ENCODE measurements around the gene SLC23A1.
A peak's percentile ranks its signal among the peaks of the same experiment; 100 is the strongest.

SLC23A1 gene

DNA sequence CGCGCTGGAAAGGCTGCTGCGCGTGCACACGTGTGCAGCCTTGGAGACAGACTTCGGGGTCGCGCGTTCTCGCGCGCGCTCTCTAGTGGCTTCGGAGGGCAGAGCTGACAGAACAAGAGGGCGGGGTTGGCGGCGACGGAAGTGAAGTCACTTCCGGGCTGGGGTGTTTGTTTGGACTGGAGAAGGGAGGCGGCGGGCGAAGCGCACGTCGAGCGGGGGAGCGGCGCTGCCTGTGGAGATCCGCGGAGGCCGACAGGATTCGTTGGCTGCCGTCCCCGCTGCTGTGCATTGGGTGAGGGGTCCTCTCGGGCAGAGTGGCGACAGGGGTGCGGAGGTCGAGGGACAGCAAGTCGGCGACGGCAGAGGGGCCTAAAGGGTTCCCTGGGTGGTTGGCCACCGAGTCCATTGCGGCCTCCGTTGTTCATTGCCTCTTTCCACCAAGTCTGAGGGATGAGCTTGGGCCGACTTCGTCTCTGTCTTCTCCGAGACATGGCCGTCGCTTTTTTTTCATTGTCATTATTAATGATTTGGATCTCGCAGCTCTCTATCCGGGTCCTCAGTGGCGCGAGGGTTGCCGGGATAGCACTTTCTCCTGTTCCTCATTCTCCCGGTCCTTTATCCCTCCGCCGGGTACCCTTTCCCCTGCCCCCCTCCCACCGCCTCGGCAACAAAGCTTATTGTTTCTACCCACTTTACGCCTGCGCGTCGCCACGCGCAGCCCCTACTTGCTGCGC lies 41.2 kb downstream of the SLC23A1 start, which contains the start of gene PAIP2:
TSS of gene PAIP2 (plus strand) at position 166 of the 734 bp plus-strand sequence. CDS start 21,931 bp downstream, outside the sequence.
- no peak for TF ChIP-seq EZH2phosphoT487 (IDR thresholded peaks at IDR 0.05; ENCODE audit: borderline replicate concordance, low read length)
- TF ChIP-seq, protein P1, sequence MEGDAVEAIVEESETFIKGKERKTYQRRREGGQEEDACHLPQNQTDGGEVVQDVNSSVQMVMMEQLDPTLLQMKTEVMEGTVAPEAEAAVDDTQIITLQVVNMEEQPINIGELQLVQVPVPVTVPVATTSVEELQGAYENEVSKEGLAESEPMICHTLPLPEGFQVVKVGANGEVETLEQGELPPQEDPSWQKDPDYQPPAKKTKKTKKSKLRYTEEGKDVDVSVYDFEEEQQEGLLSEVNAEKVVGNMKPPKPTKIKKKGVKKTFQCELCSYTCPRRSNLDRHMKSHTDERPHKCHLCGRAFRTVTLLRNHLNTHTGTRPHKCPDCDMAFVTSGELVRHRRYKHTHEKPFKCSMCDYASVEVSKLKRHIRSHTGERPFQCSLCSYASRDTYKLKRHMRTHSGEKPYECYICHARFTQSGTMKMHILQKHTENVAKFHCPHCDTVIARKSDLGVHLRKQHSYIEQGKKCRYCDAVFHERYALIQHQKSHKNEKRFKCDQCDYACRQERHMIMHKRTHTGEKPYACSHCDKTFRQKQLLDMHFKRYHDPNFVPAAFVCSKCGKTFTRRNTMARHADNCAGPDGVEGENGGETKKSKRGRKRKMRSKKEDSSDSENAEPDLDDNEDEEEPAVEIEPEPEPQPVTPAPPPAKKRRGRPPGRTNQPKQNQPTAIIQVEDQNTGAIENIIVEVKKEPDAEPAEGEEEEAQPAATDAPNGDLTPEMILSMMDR (IDR thresholded peaks at IDR 0.05; ENCODE audit: low read depth, low read length, poor library complexity, severe bottlenecking) = peak; percentile 80
- Histone ChIP-seq H3K27me3 (ENCODE audit: control insufficient read depth, low read length) (no peaks in the 10 kb centered on the region), H3K36me3 (ENCODE audit: control insufficient read depth, low read length) (peaks cover 42% of the 10 kb centered on the region), H3K4me3 (ENCODE audit: low read length) (peak within 1 kb of the TSS; percentile 92), H3K27ac (ENCODE audit: low read depth, low read length) (peak within 1 kb of the TSS; percentile 85), H3F3A (ENCODE audit: control insufficient read depth, insufficient read depth) (peaks cover 13% of the 10 kb centered on the region), H3K4me2 (ENCODE audit: low read length) (peak within 1 kb of the TSS; percentile 89), H3K4me1 (ENCODE audit: control insufficient read depth, low read length) (peaks cover 41% of the 10 kb centered on the region), H3K9me3 (ENCODE audit: control insufficient read depth, insufficient read depth, low read length) (no peaks in the 10 kb centered on the region), H3K9me2 (replicated peaks; ENCODE audit: control insufficient read depth, low read length) (no peaks in the 10 kb centered on the region), H4K20me1 (ENCODE audit: control insufficient read depth, insufficient read depth, low read depth, low read length) (peaks cover 19% of the 10 kb centered on the region), H3K79me2 (ENCODE audit: control insufficient read depth, low read length) (peaks cover 52% of the 10 kb centered on the region)

DNA sequence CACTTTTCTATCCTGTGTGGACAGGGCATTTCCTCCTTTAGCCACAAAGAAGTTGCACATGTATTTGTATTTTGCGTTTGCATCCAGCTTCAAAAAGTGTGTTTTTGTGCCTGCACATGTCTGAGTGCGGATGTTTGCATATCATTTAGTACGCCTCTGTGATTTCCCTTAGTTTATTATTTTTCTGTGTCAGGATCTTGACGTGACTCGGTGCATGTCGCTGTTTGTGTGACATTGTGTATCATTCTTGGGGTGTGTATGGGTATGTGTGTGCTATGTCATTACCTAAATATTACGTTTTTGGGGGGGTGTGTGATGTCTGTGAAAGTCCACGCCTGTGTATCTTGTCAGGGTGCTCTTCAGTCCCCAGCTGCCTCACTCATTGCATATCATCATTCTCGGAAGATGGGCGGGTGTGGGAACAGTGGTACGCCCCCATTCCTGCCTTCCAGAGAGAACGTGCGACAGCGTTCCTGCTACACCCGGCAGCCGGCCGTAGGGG lies 41.9 kb downstream of the SLC23A1 start:
- H3K36me3 ChIP-seq (ENCODE audit: control insufficient read depth, low read length) = peaks cover 36% of the 10 kb centered on the region
- H3K4me2 ChIP-seq (ENCODE audit: low read length) = peak overlapping the region; percentile 89
- H3K4me3 ChIP-seq (ENCODE audit: low read length) = peak overlapping the region; percentile 92
- H3K9me3 ChIP-seq (ENCODE audit: control insufficient read depth, insufficient read depth, low read length) = no peaks in the 10 kb centered on the region
- H3K27me3 ChIP-seq (ENCODE audit: control insufficient read depth, low read length) = no peaks in the 10 kb centered on the region
- H4K20me1 ChIP-seq (ENCODE audit: control insufficient read depth, insufficient read depth, low read depth, low read length) = peaks cover 19% of the 10 kb centered on the region
- TF ChIP-seq EZH2phosphoT487 (IDR thresholded peaks at IDR 0.05; ENCODE audit: borderline replicate concordance, low read length) = no peak
- TF ChIP-seq, protein P1 (IDR thresholded peaks at IDR 0.05; ENCODE audit: low read depth, low read length, poor library complexity, severe bottlenecking) = no peak
- H3F3A ChIP-seq (ENCODE audit: control insufficient read depth, insufficient read depth) = peaks cover 19% of the 10 kb centered on the region
- peak overlapping the region; percentile 85 for H3K27ac ChIP-seq (ENCODE audit: low read depth, low read length)
- peaks cover 37% of the 10 kb centered on the region for H3K4me1 ChIP-seq (ENCODE audit: control insufficient read depth, low read length)
- no peaks in the 10 kb centered on the region for H3K9me2 ChIP-seq (replicated peaks; ENCODE audit: control insufficient read depth, low read length)
- peaks cover 46% of the 10 kb centered on the region for H3K79me2 ChIP-seq (ENCODE audit: control insufficient read depth, low read length)

DNA sequence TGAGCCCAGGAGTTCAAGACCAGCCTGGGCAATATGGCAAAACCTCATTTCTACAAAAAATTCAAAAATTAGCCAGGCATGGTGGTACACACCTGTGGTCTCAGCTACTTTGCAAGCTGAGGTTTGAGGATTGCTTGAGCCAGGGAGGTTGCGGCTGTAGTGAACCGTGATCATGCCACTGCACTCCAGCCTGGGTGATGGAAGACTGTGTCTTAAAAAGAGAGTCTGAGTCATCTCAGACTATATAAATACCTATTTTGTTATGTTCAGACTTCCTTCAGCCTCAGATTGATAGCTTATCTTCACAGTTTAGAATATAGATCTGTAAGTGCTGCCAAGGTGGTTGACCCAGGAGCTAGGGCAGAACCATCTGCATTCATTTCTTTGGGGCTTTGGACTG lies 43.0 kb downstream of the SLC23A1 start:
- peaks cover 34% of the 10 kb centered on the region for H3K79me2 ChIP-seq (ENCODE audit: control insufficient read depth, low read length)
- no peaks in the 10 kb centered on the region for H3K9me3 ChIP-seq (ENCODE audit: control insufficient read depth, insufficient read depth, low read length)
- H3K4me1 ChIP-seq (ENCODE audit: control insufficient read depth, low read length) = peaks cover 37% of the 10 kb centered on the region
- H4K20me1 ChIP-seq (ENCODE audit: control insufficient read depth, insufficient read depth, low read depth, low read length) = peaks cover 19% of the 10 kb centered on the region
- TF ChIP-seq, protein P1 (IDR thresholded peaks at IDR 0.05; ENCODE audit: low read depth, low read length, poor library complexity, severe bottlenecking) = no peak
- no peak for TF ChIP-seq EZH2phosphoT487 (IDR thresholded peaks at IDR 0.05; ENCODE audit: borderline replicate concordance, low read length)
- H3K4me3 ChIP-seq (ENCODE audit: low read length) = 0 out of 2 replicates have a peak overlapping the region, but pooled peaks have one; percentile 92
- peaks cover 26% of the 10 kb centered on the region for H3K36me3 ChIP-seq (ENCODE audit: control insufficient read depth, low read length)
- H3K9me2 ChIP-seq (replicated peaks; ENCODE audit: control insufficient read depth, low read length) = no peaks in the 10 kb centered on the region
- H3F3A ChIP-seq (ENCODE audit: control insufficient read depth, insufficient read depth) = peaks cover 28% of the 10 kb centered on the region
- peak overlapping the region; percentile 89 for H3K4me2 ChIP-seq (ENCODE audit: low read length)
- H3K27me3 ChIP-seq (ENCODE audit: control insufficient read depth, low read length) = no peaks in the 10 kb centered on the region
- no peak overlapping the region for H3K27ac ChIP-seq (ENCODE audit: low read depth, low read length)

All from DOHH2 (cell line).